Adrenal gland (tissue), 12 donors: ENCODE results near the gene BIRC3. TPM values are rescaled to one million over a fixed set of nuclear protein-coding genes. Genes with fewer than 3 reads are reported as not detected.

Experiments
- DNase-seq, 7 donors: peaks; one replicate each; pipeline ENCODE4 v3.0.0-alpha.2; 2019 to 2020
- H3K27ac ChIP-seq, 5 donors: fragments of 200-600 bp; sonication (generic) in 4 of 5; 1 replicate in 3 of 5; 2 replicates in 2 of 5; pipeline versions ENCODE4 v1.5.1 to v1.8.0; 2016 to 2020; ENCODE audit warnings: mild to moderate bottlenecking in 1 of 5
- H3K27me3 ChIP-seq: fragments of 200-600 bp; 2 replicates; pipeline ENCODE4 v1.8.0; 2021
- H3K36me3 ChIP-seq, 2 donors: fragments of 200-600 bp; replicated peaks in 1 of 2; 1 replicate in 1 of 2; 2 replicates in 1 of 2; pipeline versions ENCODE4 v1.5.1 to v1.8.0; 2018 to 2022
- H3K4me1 ChIP-seq, 2 donors: fragments of 200-600 bp; replicated peaks in 1 of 2; 1 replicate in 1 of 2; 2 replicates in 1 of 2; pipeline versions ENCODE4 v1.5.1 to v1.8.0; 2018 to 2021
- H3K4me3 ChIP-seq, 4 donors: fragments of 200-600 bp; sonication (generic) in 3 of 4; one replicate each; pipeline ENCODE4 v1.5.1; 2016 to 2018
- H3K9me3 ChIP-seq, 3 donors: fragments of 200-600 bp; sonication (generic) in 1 of 3; replicated peaks in 1 of 3; 1 replicate in 2 of 3; 2 replicates in 1 of 3; pipeline versions ENCODE4 v1.5.1 to v1.8.0; 2016 to 2021
- POLR2A ChIP-seq, 2 donors: fragments of 450-650 bp; IDR thresholded peaks; one replicate each; pipeline ENCODE4 v1.6.1; 2017; ENCODE audit warnings: antibody characterized with exemption in 2 of 2, mild to moderate bottlenecking in 2 of 2, moderate library complexity in 1 of 2
- WGBS, 4 donors: extraction: QIAGEN DNeasy Blood & Tissue Kit in 2 of 4; methylation state at CpG; one replicate each; pipeline versions ENCODE4 v1.1.5 to v1.1.7; 2013 to 2017; 5-methylcytosine and 5-hydroxymethylcytosine counted together
- intact Hi-C, 2 donors: fragments of 100-400 bp; cut with DNase I; formaldehyde crosslinking; loops; one replicate each; pipeline versions ENCODE4 v1.14.1 to v1.15.0; 2022 to 2023
- polyA plus RNA-seq, 3 donors: library from polyadenylated mRNA; stranded (reverse); fragments of 200-250 nt in 2 of 3; fragments of 350-450 nt in 1 of 3; fragmentation: Illumina TruSeq in 1 of 3; extraction: RNeasy Lipid Tissue Mini Kit (QIAGEN cat#74804) in 1 of 3; gene quantifications; one replicate each; pipeline ENCODE4 v1.2.3, GENCODE V29; 2013 to 2014
- total RNA-seq, 9 donors: library from RNA; depleted of rRNA in 4 of 9; stranded (reverse); fragments of >200 nt in 4 of 9; fragments of 120-200 nt in 1 of 9; fragmentation: NEBNext Ultra II Directional in 1 of 9; extraction: Animal tissue kit (Norgen Biotek cat#: 25700) in 1 of 9; gene quantifications; one replicate each; pipeline versions ENCODE4 v1.1.0 to v1.2.4, GENCODE V29; 2013 to 2023
- TF ChIP-seq, protein P1 (sequence below), 6 experiments: fragments of 450-650 bp in 4 of 6; fragments of 200-600 bp in 2 of 6; sonication (generic) in 1 of 6; IDR thresholded peaks; 1 replicate in 5 of 6; 2 replicates in 1 of 6; pipeline versions ENCODE4 v1.5.1 to v1.8.0; 2016 to 2021; ENCODE audit warnings: antibody characterized with exemption in 6 of 6, mild to moderate bottlenecking in 2 of 6, moderate library complexity in 1 of 6
- donor health status: healthy with polysubstance abuse.
- donor health status: Bipolar disorder and iron deficiency.
- donor health status: DM: yes; HTN: yes; CAD: no.
- donor health status: DM: no; HTN: no; CAD: no.
- donor health status: DM: no; HTN: no; CAD: no.
- donor health status: DM: yes; HTN: yes; CAD: no.

BIRC3 gene
- total and polyA plus RNA-seq, 12 donors, result 0.48 to 8.6 (median 3.1) TPM

DNA sequence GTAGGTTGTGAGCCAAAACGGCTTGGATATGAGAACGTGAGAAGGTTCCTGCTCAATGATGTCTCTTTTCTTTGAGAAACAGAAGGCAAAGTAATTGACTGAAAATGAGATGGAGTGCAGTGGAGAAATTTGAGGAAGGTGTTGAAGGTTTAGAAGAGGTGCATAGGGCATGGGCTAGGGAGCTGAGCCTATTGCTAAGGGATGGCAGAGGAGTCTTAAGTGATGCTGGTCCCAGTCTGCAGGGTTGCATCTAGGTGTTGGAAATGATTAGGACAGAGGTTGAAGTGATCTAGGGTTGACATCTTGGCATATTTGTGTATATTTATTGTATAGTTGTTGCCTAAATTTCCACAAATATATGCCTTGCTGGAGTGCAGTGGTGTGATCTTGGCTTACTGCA, 2.3 kb downstream of the BIRC3 start:
- intact Hi-C loops, result no loop called here
- Histone ChIP-seq H3K9me3 (no peaks in the 10 kb centered on the region), H3K27me3 (no peaks in the 10 kb centered on the region), H3K27ac (no peak overlapping the region), H3K4me3 (no peak overlapping the region), H3K4me1 (peaks cover 0 to 9% of the 10 kb centered on the region in 2 donors), H3K36me3 (no peaks in the 10 kb centered on the region)
- 88 to 94% (median 92%) methylated on average over 2 of the region's 2 CpGs for WGBS, 4 donors
- TF ChIP-seq POLR2A (IDR thresholded peaks at IDR 0.05), result no peak
- no peak for DNase-seq

GRCh38 chr11:102320188-102320587, 2.9 kb downstream of the BIRC3 start:
- peak overlapping the region in 1 of 5 donors; percentile 18 for H3K27ac ChIP-seq
- DNase-seq, result peak in 1 of 7 donors; percentile 46
- H3K4me3 ChIP-seq, result no peak overlapping the region
- intact Hi-C loops, result no loop called here
- H3K4me1 ChIP-seq, result peaks cover 0 to 9% of the 10 kb centered on the region in 2 donors
- no peaks in the 10 kb centered on the region for H3K27me3 ChIP-seq
- TF ChIP-seq, protein P1, sequence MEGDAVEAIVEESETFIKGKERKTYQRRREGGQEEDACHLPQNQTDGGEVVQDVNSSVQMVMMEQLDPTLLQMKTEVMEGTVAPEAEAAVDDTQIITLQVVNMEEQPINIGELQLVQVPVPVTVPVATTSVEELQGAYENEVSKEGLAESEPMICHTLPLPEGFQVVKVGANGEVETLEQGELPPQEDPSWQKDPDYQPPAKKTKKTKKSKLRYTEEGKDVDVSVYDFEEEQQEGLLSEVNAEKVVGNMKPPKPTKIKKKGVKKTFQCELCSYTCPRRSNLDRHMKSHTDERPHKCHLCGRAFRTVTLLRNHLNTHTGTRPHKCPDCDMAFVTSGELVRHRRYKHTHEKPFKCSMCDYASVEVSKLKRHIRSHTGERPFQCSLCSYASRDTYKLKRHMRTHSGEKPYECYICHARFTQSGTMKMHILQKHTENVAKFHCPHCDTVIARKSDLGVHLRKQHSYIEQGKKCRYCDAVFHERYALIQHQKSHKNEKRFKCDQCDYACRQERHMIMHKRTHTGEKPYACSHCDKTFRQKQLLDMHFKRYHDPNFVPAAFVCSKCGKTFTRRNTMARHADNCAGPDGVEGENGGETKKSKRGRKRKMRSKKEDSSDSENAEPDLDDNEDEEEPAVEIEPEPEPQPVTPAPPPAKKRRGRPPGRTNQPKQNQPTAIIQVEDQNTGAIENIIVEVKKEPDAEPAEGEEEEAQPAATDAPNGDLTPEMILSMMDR (IDR thresholded peaks at IDR 0.05), result no peak
- H3K36me3 ChIP-seq, result no peaks in the 10 kb centered on the region
- no peaks in the 10 kb centered on the region for H3K9me3 ChIP-seq

- Histone ChIP-seq H3K4me1 (peaks cover 0 to 9% of the 10 kb centered on the region in 2 donors), H3K27me3 (no peaks in the 10 kb centered on the region), H3K4me3 (no peak overlapping the region), H3K27ac (peak overlapping the region in 1 of 5 donors; percentile 18), H3K36me3 (no peaks in the 10 kb centered on the region), H3K9me3 (no peaks in the 10 kb centered on the region)
- intact Hi-C loops, result no loop called here
- no peak for TF ChIP-seq POLR2A (IDR thresholded peaks at IDR 0.05)
- TF ChIP-seq, protein P1 (IDR thresholded peaks at IDR 0.05), result no peak
- peak in 1 of 7 donors; percentile 54 for DNase-seq
Observed at GRCh38 chr11:102320679-102321078, 3.4 kb downstream of the BIRC3 start.

GRCh38 chr11:102322560-102322959, 5.3 kb downstream of the BIRC3 start:
- no peaks in the 10 kb centered on the region for H3K27me3 ChIP-seq
- H3K9me3 ChIP-seq, result no peaks in the 10 kb centered on the region
- 31 to 46% (median 44%) methylated on average over 2 of the region's 2 CpGs for WGBS, 4 donors
- no peak overlapping the region for H3K4me3 ChIP-seq
- peaks cover 0 to 9% of the 10 kb centered on the region in 2 donors for H3K4me1 ChIP-seq
- H3K27ac ChIP-seq, result no peak overlapping the region
- DNase-seq, result no peak
- intact Hi-C loops, result no loop called here
- TF ChIP-seq, protein P1 (IDR thresholded peaks at IDR 0.05), result no peak
- no peak for TF ChIP-seq POLR2A (IDR thresholded peaks at IDR 0.05)
- H3K36me3 ChIP-seq, result no peaks in the 10 kb centered on the region

GRCh38 chr11:102323542-102324251, 6.4 kb downstream of the BIRC3 start:
- no peaks in the 10 kb centered on the region for H3K36me3 ChIP-seq
- TF ChIP-seq, protein P1 (IDR thresholded peaks at IDR 0.05), result no peak
- TF ChIP-seq POLR2A (IDR thresholded peaks at IDR 0.05), result no peak
- intact Hi-C loops, result no loop called here
- no peak overlapping the region for H3K4me3 ChIP-seq
- no peaks in the 10 kb centered on the region for H3K27me3 ChIP-seq
- 73 to 87% (median 81%) methylated on average over 1 of the region's 1 CpG for WGBS, 4 donors
- no peaks in the 10 kb centered on the region for H3K4me1 ChIP-seq
- H3K9me3 ChIP-seq, result no peaks in the 10 kb centered on the region
- DNase-seq, result no peak
- H3K27ac ChIP-seq, result no peak overlapping the region
